Choroid plexus epithelial cell (primary cell): Measurements from ENCODE around the gene HPS4.
"Not testable (repeated sequence)": the region's sequence is repeated elsewhere in the genome, so short reads cannot be mapped to it uniquely, and the experiment has no call there.

Experiments
- DNase-seq: peaks from one replicate; pipeline ENCODE4 v3.0.0-alpha.2; 2010; ENCODE audit warnings: low read depth
- H3K4me3 ChIP-seq: 2 replicates; pipeline ENCODE4 v1.5.1; 2011; ENCODE audit warnings: low read depth, mild to moderate bottlenecking, control low read depth, low read length, moderate library complexity
- CTCF ChIP-seq: conservative IDR thresholded peaks from 2 replicates; pipeline ENCODE4 v1.5.1; 2011; ENCODE audit warnings: low read depth, mild to moderate bottlenecking, control low read depth, inconsistent platforms, low read length, moderate library complexity

HPS4 gene

GRCh38 chr22:26483439-26484359, at the start of gene HPS4, which contains the start of gene SRRD:
Gene HPS4 (minus strand): TSS chr22:26483783. CDS start chr22:26481762, 2,021 bp downstream.
Gene SRRD (plus strand): TSS chr22:26483877. CDS start chr22:26483891, 14 bp downstream.
- DNase-seq, result peak; percentile 91
- no peak for TF ChIP-seq CTCF
- peak within 1 kb of the TSS; percentile 94 for H3K4me3 ChIP-seq

GRCh38 chr22:26529345-26529744, 45.8 kb upstream of the HPS4 start:
- no peak for TF ChIP-seq CTCF
- no peak overlapping the region for H3K4me3 ChIP-seq
- peak; percentile 17 for DNase-seq

GRCh38 chr22:26528518-26528917, 44.9 kb upstream of the HPS4 start:
- DNase-seq, H3K4me3 ChIP-seq: not testable (repeated sequence)

GRCh38 chr22:26527574-26528465, 44.2 kb upstream of the HPS4 start:
- H3K4me3 ChIP-seq, result no peak overlapping the region
- no peak for TF ChIP-seq CTCF
- DNase-seq, result no peak

GRCh38 chr22:26527167-26527566, 43.6 kb upstream of the HPS4 start:
- H3K4me3 ChIP-seq, result no peak overlapping the region
- no peak for TF ChIP-seq CTCF
- no peak for DNase-seq

- no peak for DNase-seq
- no peak overlapping the region for H3K4me3 ChIP-seq
- no peak for TF ChIP-seq CTCF
Measured at GRCh38 chr22:26525946-26526564, 42.5 kb upstream of the HPS4 start.

GRCh38 chr22:26524870-26525269, 41.3 kb upstream of the HPS4 start:
- no peak for TF ChIP-seq CTCF
- H3K4me3 ChIP-seq, result no peak overlapping the region
- DNase-seq, result no peak
